ENCODE measurements around the gene RAP1A. TPM values are rescaled to one million over a fixed set of nuclear protein-coding genes. Genes with fewer than 3 reads are reported as not detected.

Gene RAP1A
- polyA plus RNA-seq, 1 experiment = 78.1 TPM

DNA sequence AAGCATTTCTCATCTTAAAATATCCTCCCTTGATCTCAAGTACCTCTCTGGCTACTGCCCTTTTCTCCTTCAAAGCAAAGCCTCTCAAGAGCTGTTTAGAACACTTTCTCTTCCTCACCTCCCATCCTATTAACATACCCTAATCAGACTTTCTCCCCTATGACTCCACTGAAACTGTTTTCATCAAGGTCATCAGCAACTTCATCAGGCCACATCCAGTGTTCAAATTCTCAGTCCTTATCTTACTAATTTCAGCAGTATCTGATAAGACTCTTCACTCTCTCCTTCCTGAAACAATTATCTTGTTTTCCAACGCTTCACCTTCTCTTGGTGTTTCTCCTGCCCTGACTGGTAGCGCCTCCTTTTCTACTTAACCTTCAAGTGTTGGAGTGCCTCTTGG is 1.5 kb upstream of the RAP1A start:
- H3K27ac ChIP-seq (ENCODE audit: low read depth, low read length) = no peak overlapping the region
- H3K27me3 ChIP-seq (ENCODE audit: control insufficient read depth, insufficient read depth, low read length) = no peaks in the 10 kb centered on the region
- no peak for DNase-seq (ENCODE audit: low read depth, low spot score)
- no peak overlapping the region for H3K4me3 ChIP-seq (ENCODE audit: low read depth, low read length)
- no peaks in the 10 kb centered on the region for H3K9me3 ChIP-seq (ENCODE audit: control insufficient read depth, insufficient read depth, low read length)
- CTCF ChIA-PET = interaction anchor here (7.2 kb wide), 1 partner anchor 110 kb away, joined by 42 read pairs; no protein-coding TSS in a partner anchor
- TF ChIP-seq, protein P1, sequence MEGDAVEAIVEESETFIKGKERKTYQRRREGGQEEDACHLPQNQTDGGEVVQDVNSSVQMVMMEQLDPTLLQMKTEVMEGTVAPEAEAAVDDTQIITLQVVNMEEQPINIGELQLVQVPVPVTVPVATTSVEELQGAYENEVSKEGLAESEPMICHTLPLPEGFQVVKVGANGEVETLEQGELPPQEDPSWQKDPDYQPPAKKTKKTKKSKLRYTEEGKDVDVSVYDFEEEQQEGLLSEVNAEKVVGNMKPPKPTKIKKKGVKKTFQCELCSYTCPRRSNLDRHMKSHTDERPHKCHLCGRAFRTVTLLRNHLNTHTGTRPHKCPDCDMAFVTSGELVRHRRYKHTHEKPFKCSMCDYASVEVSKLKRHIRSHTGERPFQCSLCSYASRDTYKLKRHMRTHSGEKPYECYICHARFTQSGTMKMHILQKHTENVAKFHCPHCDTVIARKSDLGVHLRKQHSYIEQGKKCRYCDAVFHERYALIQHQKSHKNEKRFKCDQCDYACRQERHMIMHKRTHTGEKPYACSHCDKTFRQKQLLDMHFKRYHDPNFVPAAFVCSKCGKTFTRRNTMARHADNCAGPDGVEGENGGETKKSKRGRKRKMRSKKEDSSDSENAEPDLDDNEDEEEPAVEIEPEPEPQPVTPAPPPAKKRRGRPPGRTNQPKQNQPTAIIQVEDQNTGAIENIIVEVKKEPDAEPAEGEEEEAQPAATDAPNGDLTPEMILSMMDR (IDR thresholded peaks at IDR 0.05; ENCODE audit: low read depth, low read length) = no peak
- POLR2A ChIA-PET = no interaction called here

DNA sequence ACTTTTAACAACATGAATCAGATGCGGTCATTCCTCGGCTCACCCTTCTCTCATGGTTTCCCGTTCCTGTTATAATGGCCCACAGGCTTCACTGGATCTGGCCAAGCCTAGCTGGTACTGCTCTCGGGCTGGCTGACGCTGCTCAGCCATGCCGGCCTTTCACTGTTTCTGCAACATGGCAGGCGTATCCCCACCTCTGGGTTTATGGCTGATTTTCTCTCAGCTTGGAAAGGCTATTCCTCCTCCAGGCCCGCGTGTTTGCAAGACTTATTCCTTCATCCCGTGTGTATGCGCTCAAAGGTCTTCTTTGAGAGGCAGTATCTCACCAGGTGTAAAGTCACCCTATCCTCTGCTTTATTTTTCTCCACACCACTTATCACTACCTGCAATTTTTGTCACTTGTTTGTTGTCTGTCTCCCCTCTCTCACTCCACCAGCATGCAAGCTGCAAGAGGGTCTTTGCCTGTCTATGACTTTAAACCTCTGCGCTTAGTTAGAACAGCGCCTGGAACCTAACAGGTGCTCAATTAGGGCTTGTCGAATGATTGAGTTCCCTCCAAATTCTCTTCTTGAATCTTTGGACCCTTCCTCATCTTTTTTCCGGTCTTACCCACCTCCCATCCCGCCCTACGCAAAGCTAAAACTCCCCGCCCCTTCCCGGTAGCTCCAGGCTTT is 491 bp upstream of the RAP1A start:
- Histone ChIP-seq H3K4me3 (ENCODE audit: low read depth, low read length) (peak overlapping the region; percentile 59), H3K27ac (ENCODE audit: low read depth, low read length) (peak overlapping the region; percentile 25)

DNA sequence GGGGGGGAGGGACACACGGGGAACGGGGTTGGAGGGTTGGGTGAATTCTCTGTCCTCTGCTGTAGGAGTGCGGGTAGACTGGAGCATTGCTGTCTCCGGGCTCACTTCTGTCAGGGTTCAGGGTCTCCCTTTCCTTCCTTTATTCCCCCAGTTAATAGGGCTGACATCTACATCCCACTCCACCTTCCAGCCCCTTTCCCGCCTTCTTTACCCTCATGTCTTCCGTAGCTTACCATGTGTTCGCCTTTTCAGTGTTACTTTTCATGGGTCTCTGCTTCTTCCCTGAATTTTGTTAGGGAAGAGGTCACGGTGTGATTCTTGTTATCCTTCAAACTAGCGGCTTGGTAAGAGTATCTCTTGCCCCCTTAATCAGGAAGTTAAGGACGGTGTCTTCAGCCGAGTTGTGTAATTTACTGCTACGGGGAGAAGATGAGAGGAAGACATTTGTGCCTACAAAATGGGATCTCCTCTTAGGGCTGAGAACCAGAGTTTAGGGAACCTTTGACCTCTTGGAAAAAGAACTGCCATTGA is 917 bp downstream of the RAP1A start:
- TF ChIP-seq, protein P1 (IDR thresholded peaks at IDR 0.05; ENCODE audit: low read depth, low read length) = no peak
- DNase-seq (ENCODE audit: low read depth, low spot score) = no peak
- CTCF ChIA-PET = interaction anchor here (0.6 to 7.2 kb wide), 6 partner anchors 52 to 1539 kb away, joined by 3 to 42 read pairs (median 5); partner anchors contain the start of gene LRIG2
- POLR2A ChIA-PET = interaction anchor here (0.7 to 1.8 kb wide), 4 partner anchors 20 to 61 kb away, joined by 3 to 8 read pairs (median 6); no protein-coding TSS in a partner anchor
- H3K9me3 ChIP-seq (ENCODE audit: control insufficient read depth, insufficient read depth, low read length) = no peaks in the 10 kb centered on the region
- peak overlapping the region; percentile 95 for H3K4me3 ChIP-seq (ENCODE audit: low read depth, low read length)
- H3K27me3 ChIP-seq (ENCODE audit: control insufficient read depth, insufficient read depth, low read length) = no peaks in the 10 kb centered on the region
- no peak overlapping the region for H3K27ac ChIP-seq (ENCODE audit: low read depth, low read length)

More for the DNA sequence above, 491 bp upstream of the RAP1A start:
- ChIA-PET POLR2A (interaction anchor here (0.6 to 1.8 kb wide), 4 partner anchors 47 to 1595 kb away, joined by 4 to 8 read pairs (median 6); no protein-coding TSS in a partner anchor), CTCF (interaction anchor here (1.5 to 7.2 kb wide), 2 partner anchors 111 to 150 kb away, joined by 4 to 42 read pairs; no protein-coding TSS in a partner anchor)
- TF ChIP-seq, protein P1 (IDR thresholded peaks at IDR 0.05; ENCODE audit: low read depth, low read length) = no peak
- H3K9me3 ChIP-seq (ENCODE audit: control insufficient read depth, insufficient read depth, low read length) = no peaks in the 10 kb centered on the region
- no peaks in the 10 kb centered on the region for H3K27me3 ChIP-seq (ENCODE audit: control insufficient read depth, insufficient read depth, low read length)
- DNase-seq (ENCODE audit: low read depth, low spot score) = no peak

DNA sequence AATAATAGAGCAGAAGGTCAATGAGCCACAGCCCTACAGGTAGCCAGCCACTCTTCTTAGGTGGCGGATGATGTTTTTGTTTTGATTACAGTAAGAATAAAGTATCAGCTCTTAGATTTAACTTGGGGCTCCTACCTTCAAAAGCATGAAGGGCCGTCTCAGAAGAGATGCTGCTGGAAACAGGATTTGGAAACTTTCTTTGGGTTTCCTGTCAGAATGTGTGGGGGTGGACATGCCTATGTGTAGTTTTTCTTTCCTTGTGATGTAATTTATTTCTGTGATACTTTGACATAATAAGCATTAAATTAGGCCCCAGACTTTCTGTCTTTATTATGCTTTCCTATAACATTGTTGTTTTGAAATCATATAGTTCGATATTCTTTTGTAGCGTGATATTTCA is 1.5 kb downstream of the RAP1A start:
- Histone ChIP-seq H3K27me3 (ENCODE audit: control insufficient read depth, insufficient read depth, low read length) (no peaks in the 10 kb centered on the region), H3K27ac (ENCODE audit: low read depth, low read length) (no peak overlapping the region), H3K9me3 (ENCODE audit: control insufficient read depth, insufficient read depth, low read length) (no peaks in the 10 kb centered on the region), H3K4me3 (ENCODE audit: low read depth, low read length) (peak overlapping the region; percentile 95)
- ChIA-PET CTCF (interaction anchor here (1.1 to 7.2 kb wide), 2 partner anchors 113 to 1452 kb away, joined by 3 to 42 read pairs; partner anchors contain the start of gene LRIG2), POLR2A (no interaction called here)
- DNase-seq (ENCODE audit: low read depth, low spot score) = no peak
- TF ChIP-seq, protein P1 (IDR thresholded peaks at IDR 0.05; ENCODE audit: low read depth, low read length) = no peak

DNA sequence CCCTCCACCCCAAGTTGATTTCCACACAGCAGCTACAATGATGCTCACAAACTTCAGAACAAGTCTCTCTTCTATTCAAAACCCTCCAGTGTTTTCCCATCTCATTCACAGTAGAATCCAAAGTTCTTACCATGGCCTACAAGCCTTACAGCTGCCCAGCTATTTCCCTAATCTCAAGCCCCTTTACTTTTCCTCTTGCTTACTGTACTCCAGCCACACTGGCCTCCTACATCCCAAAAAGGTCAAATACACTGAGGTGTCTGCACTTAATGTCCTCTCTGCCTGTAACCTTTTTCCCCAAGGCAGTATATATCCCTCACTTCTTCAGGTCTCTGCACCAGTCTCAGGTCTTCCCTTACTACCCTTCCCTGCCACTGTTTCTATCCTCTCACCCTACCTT is 2.6 kb downstream of the RAP1A start:
- Histone ChIP-seq H3K4me3 (ENCODE audit: low read depth, low read length) (no peak overlapping the region), H3K9me3 (ENCODE audit: control insufficient read depth, insufficient read depth, low read length) (no peaks in the 10 kb centered on the region), H3K27ac (ENCODE audit: low read depth, low read length) (no peak overlapping the region), H3K27me3 (ENCODE audit: control insufficient read depth, insufficient read depth, low read length) (no peaks in the 10 kb centered on the region)
- TF ChIP-seq, protein P1 (IDR thresholded peaks at IDR 0.05; ENCODE audit: low read depth, low read length) = no peak
- CTCF ChIA-PET = interaction anchor here (1.1 to 7.2 kb wide), 2 partner anchors 114 to 140 kb away, joined by 4 to 42 read pairs; no protein-coding TSS in a partner anchor
- DNase-seq (ENCODE audit: low read depth, low spot score) = no peak
- POLR2A ChIA-PET = no interaction called here
